Stimulated activated CD4-positive, alpha-beta T cell treated with anti-CD3 and anti-CD28 coated beads, Interleukin-4, amount 100 ng/mL, for 48 hours (primary cell): ENCODE measurements around the gene PARD3B.

Source experiments
- DNase-seq, 2 donors: peaks; one replicate each; pipeline ENCODE4 v3.0.0-alpha.2; 2020; ENCODE audit warnings: low read depth in 2 of 2

PARD3B gene

GRCh38 chr2:204754898-204755297, 209.6 kb downstream of the PARD3B start:
- no peak for DNase-seq

- DNase-seq, result no peak
These were observed 218.9 kb downstream of the PARD3B start for GRCh38 chr2:204763974-204764703.

GRCh38 chr2:204770735-204771134, 225.5 kb downstream of the PARD3B start:
- DNase-seq, result no peak

- DNase-seq, result no peak
These were observed 226.4 kb downstream of the PARD3B start for GRCh38 chr2:204771721-204772120.

GRCh38 chr2:204772546-204772945, 227.3 kb downstream of the PARD3B start:
- no peak for DNase-seq

GRCh38 chr2:204775766-204776165, 230.5 kb downstream of the PARD3B start:
- DNase-seq, result no peak

GRCh38 chr2:204776781-204777559, 231.7 kb downstream of the PARD3B start:
- DNase-seq, result no peak

GRCh38 chr2:204779771-204780170, 234.5 kb downstream of the PARD3B start:
- no peak for DNase-seq

GRCh38 chr2:204781941-204782340, 236.7 kb downstream of the PARD3B start:
- no peak for DNase-seq

- DNase-seq, result no peak
These were observed 244.8 kb downstream of the PARD3B start for GRCh38 chr2:204790076-204790475.

- no peak for DNase-seq
These were observed 246.0 kb downstream of the PARD3B start for GRCh38 chr2:204791230-204791629.

- DNase-seq, result no peak
These were observed 249.3 kb downstream of the PARD3B start for GRCh38 chr2:204794624-204795023.

- no peak for DNase-seq
These were observed 249.9 kb downstream of the PARD3B start for GRCh38 chr2:204795156-204795555.

- no peak for DNase-seq
These were observed 251.3 kb downstream of the PARD3B start for GRCh38 chr2:204796581-204796980.

- no peak for DNase-seq
These were observed 254.5 kb downstream of the PARD3B start for GRCh38 chr2:204799791-204800190.

GRCh38 chr2:204808494-204808893, 263.2 kb downstream of the PARD3B start:
- DNase-seq, result no peak

- no peak for DNase-seq
These were observed 279.6 kb downstream of the PARD3B start for GRCh38 chr2:204824751-204825453.

- DNase-seq, result no peak
These were observed 280.4 kb downstream of the PARD3B start for GRCh38 chr2:204825681-204826080.

GRCh38 chr2:204827701-204828590, 282.7 kb downstream of the PARD3B start:
- DNase-seq, result no peak

- DNase-seq, result no peak
These were observed 289.6 kb downstream of the PARD3B start for GRCh38 chr2:204834716-204835384.

- DNase-seq, result no peak
These were observed 290.5 kb downstream of the PARD3B start for GRCh38 chr2:204835786-204836185.
